HCT116 (cell line): ENCODE data around the gene PHYKPL. TPM values are rescaled to one million over a fixed set of nuclear protein-coding genes. Genes with fewer than 3 reads are reported as not detected.
A peak's percentile ranks its signal among the peaks of the same experiment; 100 is the strongest.

Source experiments
- ATAC-seq: fragments of 200-7000 bp; cut with Tn5 transposase; 2 replicates; pipeline ENCODE4 v1.9.1; 2020; ENCODE audit warnings: mild to moderate bottlenecking, moderate library complexity
- BruUV-seq: library from RNA; stranded (reverse); fragments of 400-500 nt; replicated peaks from 2 replicates; lab custom pipeline; 2021; lab: Mats Ljungman, UMichigan
- CTCF ChIA-PET: fragments of 300-600 bp; sonication (Branson Sonifier 250); formaldehyde crosslinking; loops from one replicate; lab custom pipeline; 2021; ENCODE audit warnings: antibody characterized with exemption; lab: Charles Lee
- POLR2A ChIA-PET: fragments of 300-600, 350-600 bp; sonication (Branson Sonifier 250); formaldehyde crosslinking; loops from one replicate; lab custom pipeline; 2021; ENCODE audit warnings: antibody characterized with exemption; lab: Charles Lee
- RAD21 ChIA-PET, 2 experiments: fragments of 300-600 bp; sonication (Branson Sonifier 250); formaldehyde crosslinking; loops; one replicate each; lab custom pipeline; 2023; ENCODE audit warnings: low total read pairs in 2 of 2; ENCODE audit not compliant: uncharacterized antibody in 2 of 2, unreplicated experiment in 2 of 2, low non-redundant PET in 1 of 2; lab: Charles Lee
- DNase-seq: peaks from one replicate; pipeline ENCODE4 v3.0.0-alpha.2; 2010; ENCODE audit warnings: low read depth, low spot score
- H2AFZ ChIP-seq: fragments of 200-600 bp; shearing (Covaris generic), sonication (generic); 2 replicates; pipeline ENCODE4 v1.6.1; 2017; ENCODE audit warnings: low read depth, mixed run types, mixed read lengths, antibody characterized with exemption, low read length; ENCODE audit not compliant: poor library complexity, severe bottlenecking
- H3K27ac ChIP-seq: 2 replicates; pipeline ENCODE4 v1.5.1; 2012; ENCODE audit warnings: low read depth, low read length
- H3K27me3 ChIP-seq: fragments of 200-600 bp; sonication (generic); 2 replicates; pipeline ENCODE4 v1.6.1; 2016; ENCODE audit warnings: mixed run types, low read length, mixed read lengths; ENCODE audit not compliant: insufficient read depth
- H3K36me3 ChIP-seq, 2 experiments: fragments of 200-500 bp in 1 of 2; fragments of 200-600 bp in 1 of 2; sonication (Bioruptor generic) in 1 of 2; sonication (generic) in 1 of 2; 2 replicates each; pipeline versions ENCODE4 v1.5.1 to v1.6.1; 2014 to 2016; ENCODE audit warnings: low read length in 2 of 2, inconsistent platforms in 1 of 2, mixed read lengths in 1 of 2, mixed run types in 1 of 2; ENCODE audit not compliant: insufficient read depth in 2 of 2, control insufficient read depth in 1 of 2
- H3K4me1 ChIP-seq, 2 experiments: fragments of 200-600 bp in 1 of 2; sonication (generic) in 1 of 2; 2 replicates each; pipeline versions ENCODE4 v1.5.1 to v1.6.1; 2012 to 2017; ENCODE audit warnings: low read length in 2 of 2, inconsistent platforms in 1 of 2, mild to moderate bottlenecking in 1 of 2, mixed read lengths in 1 of 2, mixed run types in 1 of 2, moderate library complexity in 1 of 2; ENCODE audit not compliant: insufficient read depth in 2 of 2, control insufficient read depth in 1 of 2
- H3K4me2 ChIP-seq: fragments of 200-600 bp; sonication (generic); 2 replicates; pipeline ENCODE4 v1.6.1; 2017; ENCODE audit warnings: mixed run types, low read length, mixed read lengths
- H3K4me3 ChIP-seq, 2 experiments: fragments of 200-600 bp in 1 of 2; sonication (generic) in 1 of 2; replicated peaks in 1 of 2; 2 replicates each; pipeline ENCODE4 v1.5.1; 2011 to 2016; ENCODE audit warnings: low read length in 2 of 2, control low read depth in 1 of 2, low read depth in 1 of 2, mild to moderate bottlenecking in 1 of 2, mixed read lengths in 1 of 2, mixed run types in 1 of 2
- H3K79me2 ChIP-seq: fragments of 200-600 bp; sonication (generic); 2 replicates; pipeline ENCODE4 v1.6.1; 2017; ENCODE audit warnings: mild to moderate bottlenecking, mixed run types, low read length, moderate library complexity, mixed read lengths; ENCODE audit not compliant: insufficient read depth
- H3K9ac ChIP-seq: fragments of 200-600 bp; sonication (generic); 2 replicates; pipeline ENCODE4 v1.6.1; 2016; ENCODE audit warnings: low read length, mixed read lengths
- H3K9me2 ChIP-seq: fragments of 200-600 bp; sonication (generic), shearing (Covaris generic); 2 replicates; pipeline ENCODE4 v1.6.1; 2017; ENCODE audit warnings: mixed run types, mild to moderate bottlenecking, moderate library complexity; ENCODE audit not compliant: insufficient read depth
- H3K9me3 ChIP-seq, 2 experiments: fragments of 200-500 bp in 1 of 2; fragments of 200-600 bp in 1 of 2; sonication (Bioruptor generic) in 1 of 2; sonication (generic) in 1 of 2; 2 replicates each; pipeline ENCODE4 v1.6.1; 2014 to 2017; ENCODE audit warnings: low read length in 2 of 2, mixed read lengths in 2 of 2, inconsistent platforms in 1 of 2, low read depth in 1 of 2, mild to moderate bottlenecking in 1 of 2, mixed run types in 1 of 2, moderate library complexity in 1 of 2; ENCODE audit not compliant: control insufficient read depth in 1 of 2, insufficient read depth in 1 of 2
- H4K20me1 ChIP-seq: fragments of 200-600 bp; sonication (generic), shearing (Covaris generic); 2 replicates; pipeline ENCODE4 v1.6.1; 2017; ENCODE audit warnings: mixed run types, mild to moderate bottlenecking, moderate library complexity; ENCODE audit not compliant: insufficient read depth
- CBX3 ChIP-seq: IDR thresholded peaks from 2 replicates; pipeline ENCODE4 v1.6.1; 2012; ENCODE audit warnings: low read depth
- CEBPB ChIP-seq: IDR thresholded peaks from 2 replicates; pipeline ENCODE4 v1.6.1; 2012; ENCODE audit warnings: low read depth
- EGR1 ChIP-seq: IDR thresholded peaks from 2 replicates; pipeline ENCODE4 v1.6.1; 2012; ENCODE audit warnings: low read depth
- ELF1 ChIP-seq: IDR thresholded peaks from 2 replicates; pipeline ENCODE4 v1.6.1; 2012; ENCODE audit warnings: low read depth, borderline replicate concordance
- EZH2 ChIP-seq: fragments of 200-600 bp; sonication (generic); IDR thresholded peaks from 2 replicates; pipeline ENCODE4 v1.6.1; 2017; ENCODE audit warnings: antibody characterized with exemption, mixed run types
- EZH2phosphoT487 ChIP-seq: fragments of 200-600 bp; IDR thresholded peaks from 2 replicates; pipeline ENCODE4 v1.6.1; 2018; ENCODE audit warnings: antibody characterized with exemption, borderline replicate concordance
- MAX ChIP-seq: IDR thresholded peaks from 2 replicates; pipeline ENCODE4 v1.6.1; 2012
- POLR2A ChIP-seq: IDR thresholded peaks from 2 replicates; pipeline ENCODE4 v1.7.0; 2011; ENCODE audit warnings: borderline replicate concordance; ENCODE audit not compliant: insufficient read depth, insufficient read length; ENCODE audit errors: extremely low read depth
- POLR2AphosphoS5 ChIP-seq: IDR thresholded peaks from 2 replicates; pipeline ENCODE4 v1.6.1; 2011; ENCODE audit warnings: mild to moderate bottlenecking, low read depth, low read length, moderate library complexity
- SP1 ChIP-seq: IDR thresholded peaks from 2 replicates; pipeline ENCODE4 v1.6.1; 2012; ENCODE audit warnings: low read depth
- ZBTB33 ChIP-seq: IDR thresholded peaks from 2 replicates; pipeline ENCODE4 v1.6.1; 2011; ENCODE audit warnings: mild to moderate bottlenecking, low read length, moderate library complexity; ENCODE audit not compliant: insufficient replicate concordance; ENCODE audit errors: extremely low read depth
- ZFX ChIP-seq: fragments of 450-650 bp; IDR thresholded peaks from 2 replicates; pipeline ENCODE4 v1.6.1; 2017
- intact Hi-C: fragments of 100-400 bp; cut with micrococcal nuclease; formaldehyde crosslinking; loops from 2 replicates; pipeline ENCODE4 v1.10.0; 2022
- total RNA-seq: library from RNA; stranded (reverse); gene quantifications from one replicate; pipeline ENCODE4 v1.2.1, GENCODE V29; 2021; ENCODE audit not compliant: unreplicated experiment
- TF ChIP-seq, protein P1 (sequence below): IDR thresholded peaks from 2 replicates; pipeline ENCODE4 v1.6.1; 2012; ENCODE audit warnings: low read depth
- TF ChIP-seq, protein P2 (sequence below), 3 experiments: fragments of 200-600 bp in 1 of 3; sonication (generic) in 1 of 3; IDR thresholded peaks in 2 of 3; conservative IDR thresholded peaks in 1 of 3; 2 replicates each; pipeline ENCODE4 v1.5.1; 2012 to 2017; ENCODE audit warnings: low read depth in 2 of 3, low read length in 2 of 3, antibody characterized with exemption in 1 of 3, borderline replicate concordance in 1 of 3, control low read depth in 1 of 3, mild to moderate bottlenecking in 1 of 3, mixed read lengths in 1 of 3, mixed run types in 1 of 3, moderate library complexity in 1 of 3; ENCODE audit not compliant: insufficient read depth in 1 of 3
- TF ChIP-seq, protein P3 (sequence below): IDR thresholded peaks from 2 replicates; pipeline ENCODE4 v1.6.1; 2012

PHYKPL gene
- total RNA-seq, 1 experiment from 2014 or later = 57.8 TPM

DNA sequence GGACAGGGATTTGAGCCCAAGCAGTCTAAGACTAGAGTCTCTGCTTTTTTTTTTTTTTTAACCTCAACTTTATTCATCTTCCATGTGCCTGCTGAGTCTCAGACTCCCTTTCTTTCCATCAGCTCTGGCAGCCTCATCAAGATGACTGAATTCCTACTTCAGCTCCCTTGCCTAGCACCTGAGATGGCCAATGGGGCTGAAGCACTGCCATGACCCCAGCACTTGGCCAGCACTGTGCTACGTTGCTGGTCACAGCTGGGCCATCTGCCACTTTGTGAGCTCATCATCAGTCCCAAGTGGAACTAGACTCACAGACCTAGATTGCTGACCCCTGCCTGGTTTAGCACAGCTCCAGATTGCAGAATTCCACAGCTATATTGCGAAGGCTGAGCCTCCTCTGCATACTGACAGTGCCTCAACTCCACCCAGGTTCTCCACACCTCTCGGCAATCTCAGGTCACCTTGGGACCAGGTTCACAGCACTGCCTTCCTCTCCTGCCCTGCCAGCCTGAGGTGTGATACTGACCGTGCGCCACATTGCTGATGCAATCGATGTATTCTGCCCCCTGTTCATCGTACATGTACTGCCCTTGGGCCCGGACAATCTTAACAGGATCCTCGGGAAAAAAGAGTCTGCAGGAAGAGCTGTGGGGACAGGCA, 1.6 kb downstream of the PHYKPL start:
- Histone ChIP-seq H2AFZ (no peak overlapping the region), H3K79me2 (peaks cover 30% of the 10 kb centered on the region), H3K9ac (peak overlapping the region; percentile 98), H3K4me1 (peaks cover 13 to 31% of the 10 kb centered on the region in 2 experiments), H3K9me3 (no peaks in the 10 kb centered on the region), H3K27ac (peak overlapping the region; percentile 95), H3K27me3 (no peaks in the 10 kb centered on the region), H3K9me2 (no peaks in the 10 kb centered on the region), H3K36me3 (peaks cover 3 to 37% of the 10 kb centered on the region in 2 experiments; a peak in 3 of 4 replicates), H3K4me2 (peak overlapping the region; percentile 93), H3K4me3 (peak overlapping the region; percentile 94 to 99), H4K20me1 (no peaks in the 10 kb centered on the region)
- POLR2A ChIA-PET = no interaction called here
- no TSS peak for BruUV-seq
- intact Hi-C loops = no loop called here
- RAD21 ChIA-PET = no interaction called here
- DNase-seq (no peak), ATAC-seq (no peak)
- TF ChIP-seq EGR1 (no peak), ELF1 (no peak), ZFX (no peak), CEBPB (no peak), CBX3 (no peak), EZH2phosphoT487 (no peak), MAX (no peak), POLR2AphosphoS5 (no peak), POLR2A (no peak), SP1 (no peak), ZBTB33 (no peak), EZH2 (no peak)
- TF ChIP-seq, protein P1, sequence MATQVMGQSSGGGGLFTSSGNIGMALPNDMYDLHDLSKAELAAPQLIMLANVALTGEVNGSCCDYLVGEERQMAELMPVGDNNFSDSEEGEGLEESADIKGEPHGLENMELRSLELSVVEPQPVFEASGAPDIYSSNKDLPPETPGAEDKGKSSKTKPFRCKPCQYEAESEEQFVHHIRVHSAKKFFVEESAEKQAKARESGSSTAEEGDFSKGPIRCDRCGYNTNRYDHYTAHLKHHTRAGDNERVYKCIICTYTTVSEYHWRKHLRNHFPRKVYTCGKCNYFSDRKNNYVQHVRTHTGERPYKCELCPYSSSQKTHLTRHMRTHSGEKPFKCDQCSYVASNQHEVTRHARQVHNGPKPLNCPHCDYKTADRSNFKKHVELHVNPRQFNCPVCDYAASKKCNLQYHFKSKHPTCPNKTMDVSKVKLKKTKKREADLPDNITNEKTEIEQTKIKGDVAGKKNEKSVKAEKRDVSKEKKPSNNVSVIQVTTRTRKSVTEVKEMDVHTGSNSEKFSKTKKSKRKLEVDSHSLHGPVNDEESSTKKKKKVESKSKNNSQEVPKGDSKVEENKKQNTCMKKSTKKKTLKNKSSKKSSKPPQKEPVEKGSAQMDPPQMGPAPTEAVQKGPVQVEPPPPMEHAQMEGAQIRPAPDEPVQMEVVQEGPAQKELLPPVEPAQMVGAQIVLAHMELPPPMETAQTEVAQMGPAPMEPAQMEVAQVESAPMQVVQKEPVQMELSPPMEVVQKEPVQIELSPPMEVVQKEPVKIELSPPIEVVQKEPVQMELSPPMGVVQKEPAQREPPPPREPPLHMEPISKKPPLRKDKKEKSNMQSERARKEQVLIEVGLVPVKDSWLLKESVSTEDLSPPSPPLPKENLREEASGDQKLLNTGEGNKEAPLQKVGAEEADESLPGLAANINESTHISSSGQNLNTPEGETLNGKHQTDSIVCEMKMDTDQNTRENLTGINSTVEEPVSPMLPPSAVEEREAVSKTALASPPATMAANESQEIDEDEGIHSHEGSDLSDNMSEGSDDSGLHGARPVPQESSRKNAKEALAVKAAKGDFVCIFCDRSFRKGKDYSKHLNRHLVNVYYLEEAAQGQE = no peak
- TF ChIP-seq, protein P2, sequence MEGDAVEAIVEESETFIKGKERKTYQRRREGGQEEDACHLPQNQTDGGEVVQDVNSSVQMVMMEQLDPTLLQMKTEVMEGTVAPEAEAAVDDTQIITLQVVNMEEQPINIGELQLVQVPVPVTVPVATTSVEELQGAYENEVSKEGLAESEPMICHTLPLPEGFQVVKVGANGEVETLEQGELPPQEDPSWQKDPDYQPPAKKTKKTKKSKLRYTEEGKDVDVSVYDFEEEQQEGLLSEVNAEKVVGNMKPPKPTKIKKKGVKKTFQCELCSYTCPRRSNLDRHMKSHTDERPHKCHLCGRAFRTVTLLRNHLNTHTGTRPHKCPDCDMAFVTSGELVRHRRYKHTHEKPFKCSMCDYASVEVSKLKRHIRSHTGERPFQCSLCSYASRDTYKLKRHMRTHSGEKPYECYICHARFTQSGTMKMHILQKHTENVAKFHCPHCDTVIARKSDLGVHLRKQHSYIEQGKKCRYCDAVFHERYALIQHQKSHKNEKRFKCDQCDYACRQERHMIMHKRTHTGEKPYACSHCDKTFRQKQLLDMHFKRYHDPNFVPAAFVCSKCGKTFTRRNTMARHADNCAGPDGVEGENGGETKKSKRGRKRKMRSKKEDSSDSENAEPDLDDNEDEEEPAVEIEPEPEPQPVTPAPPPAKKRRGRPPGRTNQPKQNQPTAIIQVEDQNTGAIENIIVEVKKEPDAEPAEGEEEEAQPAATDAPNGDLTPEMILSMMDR (IDR thresholded peaks at IDR 0.05 in 2 of 3, conservative IDR thresholded peaks at IDR 0.05 in 1 of 3; ENCODE audit: borderline replicate concordance in 1 of 3, insufficient read depth in 1 of 3, low read depth in 2 of 3, low read length in 2 of 3) = no peak
- TF ChIP-seq, protein P3, sequence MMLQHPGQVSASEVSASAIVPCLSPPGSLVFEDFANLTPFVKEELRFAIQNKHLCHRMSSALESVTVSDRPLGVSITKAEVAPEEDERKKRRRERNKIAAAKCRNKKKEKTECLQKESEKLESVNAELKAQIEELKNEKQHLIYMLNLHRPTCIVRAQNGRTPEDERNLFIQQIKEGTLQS = no peak
- CTCF ChIA-PET = no interaction called here
